RPMI8226 (cell line): ENCODE results near the gene ZNF775.

Experiments used
- DNase-seq: peaks from one replicate; pipeline ENCODE4 v3.0.0-alpha.2; 2015

ZNF775 gene

GRCh38 chr7:150378853-150379440 lies at the start of gene ZNF775:
Gene ZNF775, plus strand, starts transcription at chr7:150379330. Its CDS starts 9,141 bp downstream, at chr7:150388471.
- peak; percentile 98 for DNase-seq

- no peak for DNase-seq
These were observed 49.6 kb upstream of the ZNF775 start for GRCh38 chr7:150329331-150330120.

- DNase-seq, result no peak
These were observed 48.8 kb upstream of the ZNF775 start for GRCh38 chr7:150330211-150330885.

GRCh38 chr7:150332852-150333635 lies 46.1 kb upstream of the ZNF775 start:
- no peak for DNase-seq

GRCh38 chr7:150333659-150334058 lies 45.5 kb upstream of the ZNF775 start:
- no peak for DNase-seq

GRCh38 chr7:150334108-150334507 lies 45.0 kb upstream of the ZNF775 start:
- no peak for DNase-seq

- DNase-seq, result no peak
These were observed 43.9 kb upstream of the ZNF775 start for GRCh38 chr7:150335108-150335773.

- no peak for DNase-seq
These were observed 43.4 kb upstream of the ZNF775 start for GRCh38 chr7:150335774-150336112.

GRCh38 chr7:150336746-150337145 lies 42.4 kb upstream of the ZNF775 start:
- no peak for DNase-seq

- no peak for DNase-seq
These were observed 42.0 kb upstream of the ZNF775 start for GRCh38 chr7:150337179-150337578.

GRCh38 chr7:150337659-150338081 lies 41.5 kb upstream of the ZNF775 start:
- no peak for DNase-seq

- DNase-seq, result no peak
These were observed 40.8 kb upstream of the ZNF775 start for GRCh38 chr7:150338166-150338829.

GRCh38 chr7:150339409-150339809 lies 39.7 kb upstream of the ZNF775 start:
- DNase-seq, result no peak

GRCh38 chr7:150340024-150340749 lies 38.9 kb upstream of the ZNF775 start:
- DNase-seq, result no peak

- DNase-seq, result no peak
These were observed 38.3 kb upstream of the ZNF775 start for GRCh38 chr7:150340875-150341262.

GRCh38 chr7:150341263-150342120 lies 37.6 kb upstream of the ZNF775 start, which contains the start of gene RARRES2:
Gene RARRES2, minus strand, starts transcription at chr7:150341629. Its CDS starts 1,020 bp downstream, at chr7:150340609.
- no peak for DNase-seq

- DNase-seq, result no peak
These were observed 37.1 kb upstream of the ZNF775 start for GRCh38 chr7:150342121-150342408.

GRCh38 chr7:150343225-150343624 lies 35.9 kb upstream of the ZNF775 start:
- DNase-seq, result no peak

GRCh38 chr7:150344299-150344698 lies 34.8 kb upstream of the ZNF775 start:
- no peak for DNase-seq

- no peak for DNase-seq
These were observed 34.1 kb upstream of the ZNF775 start for GRCh38 chr7:150345012-150345411.

GRCh38 chr7:150346922-150347321 lies 32.2 kb upstream of the ZNF775 start:
- DNase-seq, result no peak
